ENCODE measurements around the gene PLXDC2.

DNA sequence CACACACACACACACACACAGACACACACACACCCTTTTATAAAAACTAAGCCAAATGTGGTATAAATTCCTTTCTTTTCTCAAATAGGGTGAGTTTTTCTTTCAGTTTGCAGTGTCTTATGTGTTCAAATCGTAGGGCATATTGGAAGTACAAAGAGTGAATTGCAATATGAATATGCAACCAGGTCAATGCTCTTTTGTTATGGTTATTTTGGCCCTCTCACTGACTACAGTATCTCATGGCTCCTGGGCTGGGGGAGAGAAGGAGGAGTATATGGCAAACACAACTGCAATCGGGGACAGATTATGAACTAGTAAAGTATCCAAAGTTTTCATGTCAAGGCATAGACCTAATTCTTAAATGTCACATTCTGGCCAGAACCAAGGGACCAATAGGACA is 301.9 kb downstream of the PLXDC2 start:
- TF ChIP-seq POLR2A (IDR thresholded peaks at IDR 0.05; ENCODE audit: low read length) (no peak), GATA1 (IDR thresholded peaks at IDR 0.05; ENCODE audit: low read depth, low read length) (no peak)

Data from erythroblast (primary cell).